Trophoblast cell (in vitro differentiated cells and primary cell): Measurements from ENCODE around the gene DLGAP1.

Source experiments
- DNase-seq, 2 donors: peaks; one replicate each; pipeline ENCODE4 v3.0.0-alpha.2; 2016
- H2AFZ ChIP-seq: 2 replicates; pipeline ENCODE4 v1.6.1; 2013; ENCODE audit warnings: low read length, moderate library complexity, mild to moderate bottlenecking; ENCODE audit not compliant: insufficient read depth, poor library complexity
- H2AK5ac ChIP-seq: 2 replicates; pipeline ENCODE4 v1.6.1; 2013; ENCODE audit warnings: mild to moderate bottlenecking, low read length
- H2BK120ac ChIP-seq: 2 replicates; pipeline ENCODE4 v1.6.1; 2013; ENCODE audit warnings: low read length, mild to moderate bottlenecking, moderate library complexity; ENCODE audit not compliant: insufficient read depth, poor library complexity
- H2BK12ac ChIP-seq: 2 replicates; pipeline ENCODE4 v1.6.1; 2013; ENCODE audit warnings: mild to moderate bottlenecking, low read length, moderate library complexity
- H2BK5ac ChIP-seq: 2 replicates; pipeline ENCODE4 v1.6.1; 2013; ENCODE audit warnings: low read length, low read depth, moderate library complexity, mild to moderate bottlenecking; ENCODE audit not compliant: poor library complexity
- H3K14ac ChIP-seq: 2 replicates; pipeline ENCODE4 v1.6.1; 2013; ENCODE audit warnings: mild to moderate bottlenecking, low read length
- H3K18ac ChIP-seq: 2 replicates; pipeline ENCODE4 v1.6.1; 2013; ENCODE audit warnings: mild to moderate bottlenecking, low read length
- H3K23ac ChIP-seq: 2 replicates; pipeline ENCODE4 v1.6.1; 2013; ENCODE audit warnings: low read length
- H3K27ac ChIP-seq: 2 replicates; pipeline ENCODE4 v1.5.1; 2013; ENCODE audit warnings: low read depth, mild to moderate bottlenecking, inconsistent platforms, low read length, moderate library complexity
- H3K27me3 ChIP-seq: 2 replicates; pipeline ENCODE4 v1.6.1; 2013; ENCODE audit warnings: inconsistent platforms, mild to moderate bottlenecking, low read length, moderate library complexity; ENCODE audit not compliant: insufficient read depth
- H3K36me3 ChIP-seq, 2 experiments: 1 replicate in 1 of 2; 2 replicates in 1 of 2; pipeline ENCODE4 v1.6.1; 2013; ENCODE audit warnings: low read length in 2 of 2, mild to moderate bottlenecking in 2 of 2, moderate library complexity in 1 of 2; ENCODE audit not compliant: insufficient read depth in 2 of 2, control insufficient read depth in 1 of 2
- H3K4ac ChIP-seq: 2 replicates; pipeline ENCODE4 v1.6.1; 2013; ENCODE audit warnings: low read depth, mild to moderate bottlenecking, low read length, moderate library complexity
- H3K4me1 ChIP-seq, 2 experiments: 1 replicate in 1 of 2; 2 replicates in 1 of 2; pipeline ENCODE4 v1.6.1; 2013; ENCODE audit warnings: low read length in 2 of 2, mild to moderate bottlenecking in 2 of 2, moderate library complexity in 1 of 2; ENCODE audit not compliant: insufficient read depth in 2 of 2, control insufficient read depth in 1 of 2
- H3K4me2 ChIP-seq: 2 replicates; pipeline ENCODE4 v1.6.1; 2013; ENCODE audit warnings: inconsistent platforms, mild to moderate bottlenecking, low read length, moderate library complexity
- H3K4me3 ChIP-seq: 2 replicates; pipeline ENCODE4 v1.5.1; 2013; ENCODE audit warnings: mild to moderate bottlenecking, low read depth, low read length, inconsistent platforms
- H3K79me1 ChIP-seq: one replicate; pipeline ENCODE4 v1.6.1; 2013; ENCODE audit warnings: low read length
- H3K79me2 ChIP-seq: 2 replicates; pipeline ENCODE4 v1.6.1; 2013; ENCODE audit warnings: low read length, mild to moderate bottlenecking; ENCODE audit not compliant: control insufficient read depth, insufficient read depth, poor library complexity
- H3K9ac ChIP-seq: 2 replicates; pipeline ENCODE4 v1.6.1; 2013; ENCODE audit warnings: mild to moderate bottlenecking, low read length
- H3K9me3 ChIP-seq: 2 replicates; pipeline ENCODE4 v1.6.1; 2013; ENCODE audit warnings: low read depth, mild to moderate bottlenecking, control low read depth, inconsistent platforms, low read length; ENCODE audit not compliant: insufficient read depth
- H4K12ac ChIP-seq: 2 replicates; pipeline ENCODE4 v1.6.1; 2013; ENCODE audit warnings: low read depth, mild to moderate bottlenecking, low read length, moderate library complexity
- H4K8ac ChIP-seq: 2 replicates; pipeline ENCODE4 v1.6.1; 2013; ENCODE audit warnings: low read depth, mild to moderate bottlenecking, low read length, moderate library complexity
- H4K91ac ChIP-seq: one replicate; pipeline ENCODE4 v1.6.1; 2013; ENCODE audit warnings: low read depth, mild to moderate bottlenecking, low read length, moderate library complexity
- WGBS: extraction: QIAGEN DNeasy Blood & Tissue Kit; methylation state at CpG from one replicate; pipeline ENCODE4 v1.1.7; 2013; ENCODE audit warnings: missing lambda C conversion rate; ENCODE audit not compliant: insufficient read length, insufficient coverage; ENCODE audit errors: extremely low coverage; 5-methylcytosine and 5-hydroxymethylcytosine counted together

DLGAP1 gene

GRCh38 chr18:4391859-4392258 is 63.2 kb downstream of the DLGAP1 start:
- H3K23ac ChIP-seq: no peak overlapping the region
- no peak overlapping the region for H3K27ac ChIP-seq
- no peak overlapping the region for H2AFZ ChIP-seq
- no peak overlapping the region for H3K4me2 ChIP-seq
- no peaks in the 10 kb centered on the region for H3K36me3 ChIP-seq
- no peak overlapping the region for H2BK120ac ChIP-seq
- no peak overlapping the region for H2AK5ac ChIP-seq
- H4K91ac ChIP-seq: no peak overlapping the region
- no peak overlapping the region for H3K4me3 ChIP-seq
- H3K14ac ChIP-seq: no peak overlapping the region
- no peak overlapping the region for H2BK5ac ChIP-seq
- DNase-seq: no peak
- H3K9ac ChIP-seq: no peak overlapping the region
- no peak overlapping the region for H2BK12ac ChIP-seq
- H3K4me1 ChIP-seq: no peaks in the 10 kb centered on the region
- no peaks in the 10 kb centered on the region for H3K27me3 ChIP-seq
- WGBS: no CpG with 5 or more reads among the region's 6 CpGs
- no peak overlapping the region for H4K8ac ChIP-seq
- H3K18ac ChIP-seq: no peak overlapping the region
- H4K12ac ChIP-seq: no peak overlapping the region
- no peaks in the 10 kb centered on the region for H3K79me1 ChIP-seq
- no peaks in the 10 kb centered on the region for H3K9me3 ChIP-seq
- H3K79me2 ChIP-seq: no peaks in the 10 kb centered on the region
- H3K4ac ChIP-seq: no peak overlapping the region

GRCh38 chr18:4385876-4386275 is 69.2 kb downstream of the DLGAP1 start:
- Histone ChIP-seq H4K12ac (no peak overlapping the region), H3K14ac (no peak overlapping the region), H3K9ac (no peak overlapping the region), H3K4me3 (no peak overlapping the region), H2BK12ac (no peak overlapping the region), H3K79me2 (no peaks in the 10 kb centered on the region), H3K27ac (no peak overlapping the region), H3K18ac (no peak overlapping the region), H2AFZ (no peak overlapping the region), H4K91ac (no peak overlapping the region), H3K23ac (no peak overlapping the region), H3K79me1 (no peaks in the 10 kb centered on the region), H2BK5ac (no peak overlapping the region), H3K27me3 (no peaks in the 10 kb centered on the region), H2AK5ac (no peak overlapping the region), H3K9me3 (no peaks in the 10 kb centered on the region), H3K36me3 (no peaks in the 10 kb centered on the region), H3K4me2 (no peak overlapping the region), H3K4me1 (no peaks in the 10 kb centered on the region), H2BK120ac (no peak overlapping the region), H3K4ac (no peak overlapping the region), H4K8ac (no peak overlapping the region)
- no CpG with 5 or more reads among the region's 3 CpGs for WGBS
- DNase-seq: no peak

- Histone ChIP-seq H3K27me3 (no peaks in the 10 kb centered on the region), H3K79me2 (no peaks in the 10 kb centered on the region), H3K79me1 (no peaks in the 10 kb centered on the region), H4K12ac (no peak overlapping the region), H2BK12ac (no peak overlapping the region), H3K36me3 (no peaks in the 10 kb centered on the region), H4K91ac (no peak overlapping the region), H2AK5ac (no peak overlapping the region), H3K4ac (no peak overlapping the region), H3K18ac (no peak overlapping the region), H2BK5ac (no peak overlapping the region), H3K14ac (no peak overlapping the region), H4K8ac (no peak overlapping the region), H3K23ac (no peak overlapping the region), H3K4me2 (no peak overlapping the region), H3K27ac (no peak overlapping the region), H3K4me1 (no peaks in the 10 kb centered on the region), H3K4me3 (no peak overlapping the region), H2AFZ (no peak overlapping the region), H3K9ac (no peak overlapping the region), H2BK120ac (no peak overlapping the region), H3K9me3 (no peaks in the 10 kb centered on the region)
- DNase-seq: no peak
- no CpG with 5 or more reads among the region's 3 CpGs for WGBS
Measured at GRCh38 chr18:4384932-4385331, 70.2 kb downstream of the DLGAP1 start.

DNA sequence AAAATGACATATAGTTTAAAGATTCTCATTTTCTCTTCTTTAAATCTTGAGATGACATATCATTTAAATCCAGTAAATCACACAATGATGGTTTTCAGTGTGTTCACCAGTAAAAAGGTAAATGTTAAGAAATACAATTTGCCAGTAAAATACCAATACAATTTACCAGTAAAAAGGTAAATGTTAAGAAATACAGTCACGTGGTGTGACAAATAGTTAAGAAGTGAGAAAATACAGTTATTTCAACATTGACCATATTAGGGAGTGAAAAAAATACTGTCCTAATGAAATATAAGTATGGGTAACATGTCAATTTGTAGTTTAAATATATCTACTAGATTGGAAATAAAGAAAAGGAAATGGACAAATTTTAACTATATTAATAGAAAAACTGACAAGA is 80.5 kb downstream of the DLGAP1 start:
- Histone ChIP-seq H2BK12ac (no peak overlapping the region), H4K12ac (no peak overlapping the region), H3K36me3 (no peaks in the 10 kb centered on the region), H2BK120ac (no peak overlapping the region), H3K14ac (no peak overlapping the region), H3K27me3 (no peaks in the 10 kb centered on the region), H3K79me2 (no peaks in the 10 kb centered on the region), H3K9me3 (no peaks in the 10 kb centered on the region), H3K79me1 (no peaks in the 10 kb centered on the region), H3K23ac (no peak overlapping the region), H3K18ac (no peak overlapping the region), H4K91ac (no peak overlapping the region), H2AFZ (no peak overlapping the region), H2BK5ac (no peak overlapping the region), H3K4me3 (no peak overlapping the region), H3K4me1 (no peaks in the 10 kb centered on the region), H3K4me2 (no peak overlapping the region), H4K8ac (no peak overlapping the region), H3K4ac (no peak overlapping the region), H3K27ac (no peak overlapping the region), H2AK5ac (no peak overlapping the region), H3K9ac (no peak overlapping the region)
- WGBS: no CpG with 5 or more reads among the region's 1 CpG
- no peak for DNase-seq
